Activated CD8-positive, alpha-beta T cell treated with anti-CD3 and anti-CD28 coated beads for 36 hours (primary cell): Measurements from ENCODE around the gene SLC24A3. TPM values are rescaled to one million over a fixed set of nuclear protein-coding genes. Genes with fewer than 3 reads are reported as not detected.

Experiments
- ATAC-seq: fragments of 200-7000 bp; cut with Tn5 transposase; one replicate; pipeline ENCODE4 v1.10.0; 2021; ENCODE audit warnings: mild to moderate bottlenecking, moderate library complexity
- CTCF ChIA-PET: fragments of 350-600 bp; sonication (Branson Sonifier 250); formaldehyde crosslinking; loops from one replicate; lab custom pipeline; 2021; ENCODE audit warnings: antibody characterized with exemption; lab: Charles Lee
- POLR2A ChIA-PET: fragments of 350-600 bp; sonication (Branson Sonifier 250); formaldehyde crosslinking; loops from one replicate; lab custom pipeline; 2021; ENCODE audit warnings: antibody characterized with exemption; lab: Charles Lee
- DNase-seq: peaks from one replicate; pipeline ENCODE4 v3.0.0-alpha.2; 2020
- H3K27ac Mint-ChIP-seq: one replicate; pipeline ENCODE4 v1.8.0; 2021; ENCODE audit warnings: mild to moderate bottlenecking, mixed read lengths
- H3K27me3 Mint-ChIP-seq: one replicate; pipeline ENCODE4 v1.8.0; 2021; ENCODE audit warnings: mixed read lengths
- H3K36me3 Mint-ChIP-seq: one replicate; pipeline ENCODE4 v1.8.0; 2021; ENCODE audit warnings: low read depth, mixed read lengths
- H3K4me1 Mint-ChIP-seq: one replicate; pipeline ENCODE4 v1.8.0; 2021; ENCODE audit warnings: low read depth, mixed read lengths
- H3K4me3 Mint-ChIP-seq: one replicate; pipeline ENCODE4 v1.8.0; 2021; ENCODE audit warnings: mild to moderate bottlenecking, moderate library complexity, mixed read lengths
- H3K9me3 Mint-ChIP-seq: one replicate; pipeline ENCODE4 v1.8.0; 2021; ENCODE audit warnings: mixed read lengths
- intact Hi-C: fragments of 100-400 bp; cut with micrococcal nuclease; formaldehyde crosslinking; loops from one replicate; pipeline ENCODE4 v1.10.0; 2022
- total RNA-seq, 2 experiments: library from RNA; stranded (reverse); gene quantifications; one replicate each; pipeline ENCODE4 v1.2.3, GENCODE V29; 2021
- TF ChIP-seq, protein P1 (sequence below): fragments of 200-600 bp; IDR thresholded peaks from one replicate; pipeline ENCODE4 v1.8.0; 2022; ENCODE audit warnings: antibody characterized with exemption, mild to moderate bottlenecking

The SLC24A3 gene
- total RNA-seq, 2 experiments from 2014 or later = not detected

DNA sequence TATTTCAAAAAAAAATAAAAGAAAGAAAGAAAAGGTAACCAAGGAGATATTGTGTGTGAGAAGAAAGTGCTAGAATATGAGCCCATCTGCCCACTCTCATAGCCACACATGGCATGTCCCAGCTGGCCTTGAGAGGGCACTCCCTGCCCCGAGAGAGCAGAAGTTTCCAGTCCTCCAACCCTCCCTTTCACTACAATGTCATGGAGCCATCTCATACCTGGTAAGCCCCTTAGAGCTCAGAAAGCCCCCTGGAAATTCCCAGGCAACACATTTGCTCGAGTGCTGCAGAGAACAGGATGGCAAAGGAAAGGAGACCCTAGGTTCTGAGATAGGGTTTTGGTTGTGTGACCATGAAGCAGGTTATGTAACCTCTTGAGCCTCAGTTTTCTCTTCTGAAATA, 469.8 kb downstream of the SLC24A3 start:
- no peaks in the 10 kb centered on the region for H3K9me3 Mint-ChIP-seq
- H3K36me3 Mint-ChIP-seq = no peaks in the 10 kb centered on the region
- peaks cover 3% of the 10 kb centered on the region for H3K27me3 Mint-ChIP-seq
- CTCF ChIA-PET = interaction anchor here (1.6 to 2.5 kb wide), 2 partner anchors 11 to 20 kb away, joined by 5 to 6 read pairs; no protein-coding TSS in a partner anchor
- DNase-seq = no peak
- intact Hi-C loops = no loop called here
- H3K4me1 Mint-ChIP-seq = no peaks in the 10 kb centered on the region
- POLR2A ChIA-PET = no interaction called here
- ATAC-seq = no peak
- TF ChIP-seq, protein P1, sequence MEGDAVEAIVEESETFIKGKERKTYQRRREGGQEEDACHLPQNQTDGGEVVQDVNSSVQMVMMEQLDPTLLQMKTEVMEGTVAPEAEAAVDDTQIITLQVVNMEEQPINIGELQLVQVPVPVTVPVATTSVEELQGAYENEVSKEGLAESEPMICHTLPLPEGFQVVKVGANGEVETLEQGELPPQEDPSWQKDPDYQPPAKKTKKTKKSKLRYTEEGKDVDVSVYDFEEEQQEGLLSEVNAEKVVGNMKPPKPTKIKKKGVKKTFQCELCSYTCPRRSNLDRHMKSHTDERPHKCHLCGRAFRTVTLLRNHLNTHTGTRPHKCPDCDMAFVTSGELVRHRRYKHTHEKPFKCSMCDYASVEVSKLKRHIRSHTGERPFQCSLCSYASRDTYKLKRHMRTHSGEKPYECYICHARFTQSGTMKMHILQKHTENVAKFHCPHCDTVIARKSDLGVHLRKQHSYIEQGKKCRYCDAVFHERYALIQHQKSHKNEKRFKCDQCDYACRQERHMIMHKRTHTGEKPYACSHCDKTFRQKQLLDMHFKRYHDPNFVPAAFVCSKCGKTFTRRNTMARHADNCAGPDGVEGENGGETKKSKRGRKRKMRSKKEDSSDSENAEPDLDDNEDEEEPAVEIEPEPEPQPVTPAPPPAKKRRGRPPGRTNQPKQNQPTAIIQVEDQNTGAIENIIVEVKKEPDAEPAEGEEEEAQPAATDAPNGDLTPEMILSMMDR = no peak
- H3K4me3 Mint-ChIP-seq = no peak overlapping the region
- H3K27ac Mint-ChIP-seq = no peak overlapping the region

GRCh38 chr20:19683188-19683587, 470.7 kb downstream of the SLC24A3 start:
- Mint-ChIP-seq H3K9me3 (no peaks in the 10 kb centered on the region), H3K4me1 (no peaks in the 10 kb centered on the region), H3K27ac (no peak overlapping the region), H3K4me3 (no peak overlapping the region), H3K36me3 (no peaks in the 10 kb centered on the region), H3K27me3 (peaks cover 3% of the 10 kb centered on the region)
- no peak for DNase-seq
- POLR2A ChIA-PET = no interaction called here
- TF ChIP-seq, protein P1 = no peak
- no peak for ATAC-seq
- intact Hi-C loops = no loop called here
- CTCF ChIA-PET = interaction anchor here (2.5 kb wide), 1 partner anchor 10 kb away, joined by 6 read pairs; no protein-coding TSS in a partner anchor

DNA sequence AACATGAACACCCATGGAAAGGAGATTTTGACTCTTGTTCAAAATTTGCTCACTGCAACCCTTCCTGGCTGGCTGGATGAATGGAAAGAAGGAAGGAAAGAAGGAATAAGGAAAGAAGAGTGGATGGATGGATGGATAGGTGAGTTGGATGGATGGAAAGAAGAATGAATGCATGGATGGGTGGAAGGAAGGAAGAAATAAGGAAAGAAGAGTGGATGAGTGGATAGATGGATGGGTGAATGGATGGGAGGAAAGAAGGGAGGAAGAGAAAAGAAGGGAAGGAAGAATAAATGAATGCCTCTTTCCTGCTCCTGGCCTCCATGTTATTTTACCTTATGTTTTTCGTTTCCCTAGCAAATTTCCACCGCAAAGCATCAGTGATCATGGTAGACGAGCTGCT, 471.4 kb downstream of the SLC24A3 start:
- ATAC-seq (no peak), DNase-seq (no peak)
- Mint-ChIP-seq H3K4me1 (no peaks in the 10 kb centered on the region), H3K36me3 (no peaks in the 10 kb centered on the region), H3K27me3 (peaks cover 3% of the 10 kb centered on the region), H3K27ac (no peak overlapping the region), H3K4me3 (no peak overlapping the region), H3K9me3 (no peaks in the 10 kb centered on the region)
- intact Hi-C loops = no loop called here
- TF ChIP-seq, protein P1 = no peak
- POLR2A ChIA-PET = no interaction called here
- CTCF ChIA-PET = interaction anchor here (2.5 kb wide), 1 partner anchor 9 kb away, joined by 6 read pairs; no protein-coding TSS in a partner anchor

- peaks cover 8% of the 10 kb centered on the region for H3K27me3 Mint-ChIP-seq
- DNase-seq (peak; percentile 7), ATAC-seq (no peak)
- ChIA-PET CTCF (interaction anchor here (1.1 kb wide), 1 partner anchor 13 kb away, joined by 3 read pairs; no protein-coding TSS in a partner anchor), POLR2A (no interaction called here)
- no peak overlapping the region for H3K4me3 Mint-ChIP-seq
- H3K27ac Mint-ChIP-seq = no peak overlapping the region
- no peaks in the 10 kb centered on the region for H3K36me3 Mint-ChIP-seq
- TF ChIP-seq, protein P1 = no peak
- H3K4me1 Mint-ChIP-seq = peaks cover 3% of the 10 kb centered on the region
- intact Hi-C loops = no loop called here
- no peaks in the 10 kb centered on the region for H3K9me3 Mint-ChIP-seq
These were observed 475.8 kb downstream of the SLC24A3 start for GRCh38 chr20:19688031-19688806.

DNA sequence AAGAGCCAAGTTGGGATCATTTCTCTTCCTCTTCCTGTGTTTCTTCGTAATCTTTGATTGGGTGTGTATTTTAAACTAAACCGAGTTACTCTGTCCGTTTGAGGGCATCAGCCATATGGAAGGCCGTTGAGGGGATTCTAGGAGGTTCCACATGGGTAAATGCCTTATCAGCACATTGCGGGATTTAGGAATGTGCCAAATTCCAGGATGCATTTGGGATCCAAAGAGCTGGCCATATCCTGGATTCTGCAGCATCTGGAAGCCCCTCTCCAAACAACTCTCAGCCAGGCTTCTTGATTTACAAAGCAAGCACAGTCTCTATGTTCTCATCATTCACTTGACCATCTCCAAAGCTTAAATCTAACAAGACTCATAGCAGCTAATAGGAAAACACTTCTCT, 478.0 kb downstream of the SLC24A3 start:
- DNase-seq (no peak), ATAC-seq (no peak)
- Mint-ChIP-seq H3K9me3 (no peaks in the 10 kb centered on the region), H3K27me3 (peaks cover 6% of the 10 kb centered on the region), H3K4me3 (no peak overlapping the region), H3K27ac (no peak overlapping the region), H3K4me1 (peaks cover 3% of the 10 kb centered on the region), H3K36me3 (no peaks in the 10 kb centered on the region)
- POLR2A ChIA-PET = no interaction called here
- CTCF ChIA-PET = no interaction called here
- TF ChIP-seq, protein P1 = no peak
- intact Hi-C loops = loop anchor here (10.0 kb wide), 1 partner anchor 304 kb away; no protein-coding TSS in a partner anchor
